SK-N-SH treated with all-trans-retinoic acid at 6 μM for 48 hours (cell line): ENCODE results near the gene CHAC2.

Source experiments
- CREB5 ChIP-seq: fragments of 250-450 bp; sonication (Bioruptor Pico); IDR thresholded peaks from 2 replicates; pipeline ENCODE4 v1.5.1; 2020; ENCODE audit warnings: low read depth, mild to moderate bottlenecking, moderate library complexity
- ISL1 ChIP-seq: fragments of 250-450 bp; sonication (Bioruptor Pico); IDR thresholded peaks from 2 replicates; pipeline ENCODE4 v2.1.2; 2022; ENCODE audit warnings: mild to moderate bottlenecking, moderate library complexity
- OSR1 ChIP-seq: fragments of 250-450 bp; sonication (Bioruptor Pico); IDR thresholded peaks from 2 replicates; pipeline ENCODE4 v1.8.0; 2022; ENCODE audit warnings: moderate library complexity, mild to moderate bottlenecking, inconsistent platforms
- PATZ1 ChIP-seq: fragments of 250-450 bp; sonication (Bioruptor Pico); IDR thresholded peaks from 2 replicates; pipeline ENCODE4 v1.8.0; 2020; ENCODE audit warnings: mild to moderate bottlenecking, moderate library complexity, borderline replicate concordance
- POU6F1 ChIP-seq: fragments of 250-450 bp; sonication (Bioruptor Pico); IDR thresholded peaks from 2 replicates; pipeline ENCODE4 v1.8.0; 2021; ENCODE audit warnings: low read depth, mild to moderate bottlenecking, moderate library complexity, borderline replicate concordance
- TCF4 ChIP-seq: fragments of 250-450 bp; sonication (Bioruptor Pico); IDR thresholded peaks from 2 replicates; pipeline ENCODE4 v1.8.0; 2021; ENCODE audit warnings: mild to moderate bottlenecking, moderate library complexity, borderline replicate concordance
- TOX ChIP-seq: fragments of 250-450 bp; sonication (Bioruptor Pico); IDR thresholded peaks from 2 replicates; pipeline ENCODE4 v1.8.0; 2021; ENCODE audit warnings: mild to moderate bottlenecking, moderate library complexity, borderline replicate concordance
- TSHZ2 ChIP-seq: fragments of 250-450 bp; sonication (Bioruptor Pico); IDR thresholded peaks from 2 replicates; pipeline ENCODE4 v1.5.0; 2020; ENCODE audit warnings: mild to moderate bottlenecking, moderate library complexity
- ZFP30 ChIP-seq: fragments of 450-650 bp; formaldehyde crosslinking; IDR thresholded peaks from 2 replicates; pipeline ENCODE4 v1.5.0; 2022; ENCODE audit warnings: mild to moderate bottlenecking, moderate library complexity
- ZNF565 ChIP-seq: fragments of 450-650 bp; formaldehyde crosslinking; conservative IDR thresholded peaks from 2 replicates; pipeline ENCODE4 v1.5.0; 2020; ENCODE audit warnings: low read depth, mild to moderate bottlenecking, moderate library complexity

GRCh38 chr2:53767405-53768241, at the start of gene CHAC2:
- TF ChIP-seq ZFP30 (CRISPR knock-in tag) (no peak), OSR1 (no peak), PATZ1 (CRISPR knock-in tag) (no peak), TOX (CRISPR knock-in tag) (no peak), TSHZ2 (CRISPR knock-in tag) (no peak), CREB5 (CRISPR knock-in tag) (no peak), ISL1 (CRISPR knock-in tag) (no peak), ZNF565 (CRISPR knock-in tag) (no peak), TCF4 (no peak), POU6F1 (CRISPR knock-in tag) (no peak)
